ENCODE results near the gene GP1BB.

The GP1BB gene

GRCh38 chr22:19680287-19680881 is 43.0 kb upstream of the GP1BB start:
- H3K27me3 ChIP-seq (ENCODE audit: low read depth, low read length) = peaks cover 32% of the 10 kb centered on the region

GRCh38 chr22:19680911-19681862 is 42.2 kb upstream of the GP1BB start:
- no peak overlapping the region for H3K27ac ChIP-seq (ENCODE audit: low read length)

More at GRCh38 chr22:19680287-19680881, 43.0 kb upstream of the GP1BB start:
- H3K36me3 ChIP-seq (replicated peaks; ENCODE audit: low read depth, low read length) = no peaks in the 10 kb centered on the region
- H3K9me3 ChIP-seq (ENCODE audit: insufficient read depth, low read length) = no peaks in the 10 kb centered on the region
- H3K79me2 ChIP-seq (ENCODE audit: low read length) = no peaks in the 10 kb centered on the region
- H3K9ac ChIP-seq (ENCODE audit: low read length) = no peak overlapping the region
- no peaks in the 10 kb centered on the region for H4K20me1 ChIP-seq (ENCODE audit: insufficient read depth, low read length)
- H2AFZ ChIP-seq (ENCODE audit: low read depth, low read length) = no peak overlapping the region
- H3K4me3 ChIP-seq (ENCODE audit: low read length) = no peak overlapping the region
- H3K4me1 ChIP-seq (ENCODE audit: low read length) = no peaks in the 10 kb centered on the region
- no peak overlapping the region for H3K4me2 ChIP-seq (ENCODE audit: low read length)
- TF ChIP-seq CTCF (IDR thresholded peaks at IDR 0.05; ENCODE audit: low read depth, low read length) = no peak
- no peak for TF ChIP-seq EZH2phosphoT487 (IDR thresholded peaks at IDR 0.05; ENCODE audit: low read depth)
- H3K27ac ChIP-seq (ENCODE audit: low read length) = no peak overlapping the region

GRCh38 chr22:19681863-19682245 is 41.5 kb upstream of the GP1BB start:
- Histone ChIP-seq H2AFZ (ENCODE audit: low read depth, low read length) (no peak overlapping the region), H3K79me2 (ENCODE audit: low read length) (no peaks in the 10 kb centered on the region), H4K20me1 (ENCODE audit: insufficient read depth, low read length) (no peaks in the 10 kb centered on the region), H3K27ac (ENCODE audit: low read length) (no peak overlapping the region), H3K9me3 (ENCODE audit: insufficient read depth, low read length) (no peaks in the 10 kb centered on the region), H3K4me1 (ENCODE audit: low read length) (no peaks in the 10 kb centered on the region), H3K27me3 (ENCODE audit: low read depth, low read length) (peaks cover 25% of the 10 kb centered on the region), H3K4me3 (ENCODE audit: low read length) (no peak overlapping the region), H3K4me2 (ENCODE audit: low read length) (no peak overlapping the region), H3K36me3 (replicated peaks; ENCODE audit: low read depth, low read length) (no peaks in the 10 kb centered on the region), H3K9ac (ENCODE audit: low read length) (no peak overlapping the region)
- TF ChIP-seq CTCF (IDR thresholded peaks at IDR 0.05; ENCODE audit: low read depth, low read length) (no peak), EZH2phosphoT487 (IDR thresholded peaks at IDR 0.05; ENCODE audit: low read depth) (no peak)

More at GRCh38 chr22:19680911-19681862, 42.2 kb upstream of the GP1BB start:
- TF ChIP-seq EZH2phosphoT487 (IDR thresholded peaks at IDR 0.05; ENCODE audit: low read depth) (no peak), CTCF (IDR thresholded peaks at IDR 0.05; ENCODE audit: low read depth, low read length) (no peak)
- no peaks in the 10 kb centered on the region for H3K9me3 ChIP-seq (ENCODE audit: insufficient read depth, low read length)
- H3K79me2 ChIP-seq (ENCODE audit: low read length) = no peaks in the 10 kb centered on the region
- no peaks in the 10 kb centered on the region for H3K4me1 ChIP-seq (ENCODE audit: low read length)
- no peak overlapping the region for H3K4me3 ChIP-seq (ENCODE audit: low read length)
- H3K27me3 ChIP-seq (ENCODE audit: low read depth, low read length) = peaks cover 25% of the 10 kb centered on the region
- H3K36me3 ChIP-seq (replicated peaks; ENCODE audit: low read depth, low read length) = no peaks in the 10 kb centered on the region
- no peaks in the 10 kb centered on the region for H4K20me1 ChIP-seq (ENCODE audit: insufficient read depth, low read length)
- no peak overlapping the region for H2AFZ ChIP-seq (ENCODE audit: low read depth, low read length)
- no peak overlapping the region for H3K9ac ChIP-seq (ENCODE audit: low read length)
- no peak overlapping the region for H3K4me2 ChIP-seq (ENCODE audit: low read length)

- Histone ChIP-seq H3K4me1 (ENCODE audit: low read length) (no peaks in the 10 kb centered on the region), H3K4me3 (ENCODE audit: low read length) (no peak overlapping the region), H3K36me3 (replicated peaks; ENCODE audit: low read depth, low read length) (no peaks in the 10 kb centered on the region), H3K9ac (ENCODE audit: low read length) (no peak overlapping the region), H3K27ac (ENCODE audit: low read length) (no peak overlapping the region), H2AFZ (ENCODE audit: low read depth, low read length) (no peak overlapping the region), H3K4me2 (ENCODE audit: low read length) (no peak overlapping the region), H3K9me3 (ENCODE audit: insufficient read depth, low read length) (no peaks in the 10 kb centered on the region), H3K79me2 (ENCODE audit: low read length) (no peaks in the 10 kb centered on the region), H3K27me3 (ENCODE audit: low read depth, low read length) (peaks cover 15% of the 10 kb centered on the region; the same call in 1 of the 2 replicates), H4K20me1 (ENCODE audit: insufficient read depth, low read length) (no peaks in the 10 kb centered on the region)
- TF ChIP-seq EZH2phosphoT487 (IDR thresholded peaks at IDR 0.05; ENCODE audit: low read depth) (no peak), CTCF (IDR thresholded peaks at IDR 0.05; ENCODE audit: low read depth, low read length) (no peak)
These were observed 36.4 kb upstream of the GP1BB start for GRCh38 chr22:19686946-19687345.

Data from OCI-LY3 (cell line).